T-helper 1 cell treated with Interleukin-12 subunit alpha and Interleukin-12 subunit beta and Interleukin-4 antibody, amounts not matched to agents 30 ng/mL and 1 ng/mL, for 36 hours (primary cell): ENCODE measurements around the gene PKD1L1. TPM values are rescaled to one million over a fixed set of nuclear protein-coding genes. Genes with fewer than 3 reads are reported as not detected.

Experiments used
- intact Hi-C: fragments of 100-400 bp; cut with micrococcal nuclease; formaldehyde crosslinking; loops from one replicate; pipeline ENCODE4 v1.15.1; 2024
- total RNA-seq: library from RNA; stranded (reverse); gene quantifications from 2 replicates; pipeline ENCODE4 v1.2.3, GENCODE V29; 2022

PKD1L1 gene
- total RNA-seq, 1 donor from 2014 or later, result 0.12 TPM

DNA sequence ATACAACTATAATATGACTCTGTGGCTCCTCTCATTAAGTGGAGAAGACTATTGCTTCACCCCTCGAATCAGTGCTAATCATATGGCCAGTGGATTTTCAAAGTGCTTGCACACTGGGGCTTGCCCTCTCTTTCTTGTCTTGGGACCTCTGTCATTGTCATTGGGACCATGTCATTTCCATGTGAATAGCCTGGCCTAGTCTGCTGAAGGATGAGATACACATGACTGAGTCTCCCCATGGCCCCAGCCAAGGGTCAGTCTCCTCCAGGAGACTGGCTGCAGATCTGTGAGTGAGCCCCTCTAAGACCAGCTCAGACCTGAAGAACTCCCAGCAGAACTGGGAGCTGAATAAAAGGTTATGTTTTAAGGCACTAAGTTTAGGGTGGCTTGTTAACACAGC, 39.5 kb downstream of the PKD1L1 start:
- intact Hi-C loops, result no loop called here

DNA sequence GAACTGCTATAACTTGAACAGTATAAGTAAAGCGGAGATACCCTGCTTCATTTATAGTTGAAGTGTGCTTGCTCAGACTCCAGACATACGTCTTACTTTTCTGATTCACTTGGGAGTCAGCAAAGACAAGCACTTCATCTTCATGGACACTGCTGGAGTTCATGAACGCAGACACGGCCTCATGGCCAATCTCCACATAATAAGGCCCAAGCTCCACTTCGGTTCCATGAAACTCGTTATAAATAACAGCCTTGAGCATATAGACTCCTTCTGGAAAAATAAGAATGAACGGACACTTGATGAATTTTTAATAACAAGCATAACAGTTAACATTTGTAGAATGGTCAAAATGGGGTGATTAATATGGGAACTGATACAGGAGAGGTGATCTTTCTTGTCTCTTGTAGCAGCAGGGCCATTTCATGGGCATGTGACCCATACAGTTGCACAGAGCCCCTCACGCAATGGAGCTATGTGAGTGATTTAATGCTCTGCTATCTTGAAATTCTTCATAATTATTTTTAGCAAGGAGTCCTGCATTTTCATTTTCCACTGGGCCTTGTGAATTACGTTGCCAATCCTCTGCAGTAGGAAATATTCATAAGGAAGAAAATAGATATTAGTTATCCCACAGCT, 40.2 kb downstream of the PKD1L1 start:
- intact Hi-C loops, result no loop called here

DNA sequence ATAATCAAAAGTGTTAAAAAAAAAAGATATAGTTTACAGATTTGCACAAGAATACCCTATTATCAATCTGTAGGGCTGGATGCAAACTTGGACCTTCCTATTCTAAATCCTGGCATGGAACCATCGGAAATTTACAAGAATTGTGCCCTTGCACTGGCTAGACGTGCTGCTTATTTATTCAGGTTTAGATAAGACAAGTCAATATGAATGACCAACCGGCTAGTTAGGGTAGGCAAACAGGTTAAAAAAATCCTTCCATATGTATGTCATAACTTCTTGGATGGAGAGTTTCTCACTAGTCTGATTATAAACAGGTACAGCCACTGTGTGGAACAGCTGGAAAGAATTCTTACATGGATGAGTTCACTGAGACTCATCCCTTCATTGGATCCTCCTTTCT, 41.4 kb downstream of the PKD1L1 start:
- intact Hi-C loops, result no loop called here

DNA sequence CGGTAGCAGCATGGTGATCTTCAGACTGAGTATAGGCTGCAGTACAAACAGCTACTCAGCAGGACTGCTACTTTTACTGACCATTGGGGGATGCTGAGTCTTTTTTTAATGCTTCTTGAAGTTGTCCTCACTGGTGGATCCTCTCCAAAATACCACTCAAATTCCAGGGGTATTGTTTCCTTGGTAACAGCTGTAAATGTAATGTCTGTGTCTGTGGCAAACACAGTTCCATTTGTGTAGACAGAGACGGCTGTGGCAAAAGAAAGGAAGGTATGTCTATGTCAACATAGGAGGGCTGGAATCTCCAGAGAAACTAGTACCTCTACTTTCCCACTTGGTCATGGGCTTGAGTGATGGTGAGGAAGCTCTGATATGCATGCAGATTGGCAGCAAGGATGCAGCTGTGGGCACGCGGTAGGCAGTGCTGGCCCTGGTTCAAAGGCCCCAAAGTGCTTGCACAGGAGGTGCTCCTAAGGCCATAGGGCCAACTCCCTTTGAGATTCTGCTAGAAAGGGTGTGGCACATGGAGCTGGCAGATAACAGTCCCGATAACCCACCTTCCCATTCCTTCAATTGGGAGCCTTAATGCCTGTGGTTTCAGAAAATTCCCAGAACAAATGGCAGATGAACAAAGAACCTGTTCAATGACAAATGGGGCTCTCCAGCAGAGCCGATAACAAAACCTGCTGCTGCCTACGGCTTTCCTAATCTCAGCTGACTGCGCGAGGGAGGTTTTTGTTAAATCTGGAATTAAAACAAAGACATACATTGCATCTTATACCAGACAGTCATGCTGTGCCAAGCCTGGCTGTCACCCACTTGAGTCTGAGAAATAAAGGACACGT, 43.0 kb downstream of the PKD1L1 start:
- intact Hi-C loops, result no loop called here

DNA sequence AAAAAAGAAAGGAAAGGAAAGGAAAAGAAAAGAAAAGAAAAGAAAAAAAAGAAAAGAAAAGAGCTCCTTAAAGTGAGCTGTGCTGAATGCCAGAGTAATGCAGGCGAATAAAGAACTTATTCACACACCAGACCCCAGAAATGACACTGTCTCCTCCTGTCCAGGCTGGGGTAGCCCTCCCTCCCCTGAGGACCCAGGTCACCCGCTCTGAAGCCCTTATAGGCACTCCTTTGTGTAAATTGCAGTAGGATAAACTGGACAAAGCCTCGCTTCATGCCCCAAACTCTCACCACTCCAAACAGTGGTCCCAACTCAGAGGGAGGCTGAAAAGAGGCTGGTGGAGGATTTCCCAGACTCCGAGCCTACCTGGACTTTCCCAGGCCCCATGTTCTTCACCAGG, 46.3 kb downstream of the PKD1L1 start:
- intact Hi-C loops, result no loop called here

DNA sequence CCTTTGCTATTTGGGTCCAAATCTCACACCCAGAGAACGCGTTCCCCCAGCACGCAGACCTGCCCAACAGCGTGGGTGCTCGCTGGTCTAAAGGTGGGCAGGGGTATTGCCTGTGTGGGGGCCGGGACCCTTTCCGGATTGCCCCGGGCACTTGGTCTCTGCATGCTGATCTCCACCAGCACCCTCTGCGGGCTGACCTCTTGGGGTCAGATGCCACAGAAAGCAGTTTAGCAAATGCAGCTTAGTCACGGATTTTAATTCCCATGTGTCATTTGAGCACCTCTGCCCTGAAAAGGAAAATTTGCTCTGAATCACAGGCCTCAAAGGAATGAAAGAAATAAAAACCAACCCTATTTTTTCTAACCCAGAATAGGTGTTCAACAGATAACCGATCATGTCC, 46.7 kb downstream of the PKD1L1 start:
- intact Hi-C loops, result no loop called here

DNA sequence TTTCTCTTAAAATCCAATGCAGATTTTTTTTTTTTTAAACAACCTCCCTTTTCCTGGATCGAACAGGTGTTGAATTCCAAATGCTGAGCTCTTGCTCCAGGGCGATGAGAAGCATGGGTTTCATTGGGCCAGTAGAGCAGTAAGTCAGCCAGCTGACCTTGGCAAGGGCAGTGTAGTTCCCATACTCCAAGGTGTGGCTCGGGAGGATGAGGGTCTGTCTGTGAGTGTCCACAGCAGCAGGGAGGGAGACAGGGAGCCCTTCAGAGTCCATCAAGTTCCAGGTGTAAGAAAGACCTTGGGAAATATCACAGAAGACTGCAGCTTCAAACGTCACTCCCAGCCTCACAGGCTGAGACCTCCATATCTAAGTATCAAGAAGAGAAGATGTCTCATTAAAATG, 50.4 kb downstream of the PKD1L1 start:
- intact Hi-C loops, result no loop called here

DNA sequence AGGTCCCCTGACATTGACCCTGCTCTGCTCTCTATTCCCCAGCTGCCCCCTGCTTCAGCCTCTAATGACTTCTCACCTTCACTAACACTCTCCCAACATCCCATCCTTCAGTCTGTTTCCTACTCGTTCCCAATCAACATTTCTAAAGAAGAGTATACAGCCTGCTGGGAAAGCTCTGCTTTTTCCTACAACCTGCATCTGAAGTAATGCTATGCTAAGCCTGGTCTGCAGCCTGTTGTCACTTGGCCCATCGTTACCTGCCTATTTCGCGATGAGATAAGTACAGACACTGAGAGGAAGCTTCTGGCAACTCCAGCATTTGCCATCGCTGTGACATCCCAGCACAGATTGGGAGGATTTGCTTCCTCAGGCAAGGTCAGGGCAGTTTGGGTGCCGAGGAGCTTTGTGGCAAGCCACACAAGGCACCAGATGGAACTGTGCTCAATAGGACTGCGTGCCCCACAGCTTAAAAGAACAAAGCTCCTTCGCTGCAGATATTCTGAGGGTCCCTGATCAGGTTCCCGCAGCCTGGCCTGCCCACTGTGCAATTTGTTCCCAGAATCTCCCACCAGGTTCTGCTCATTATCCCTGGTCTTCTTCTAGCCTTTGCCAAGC, 51.4 kb downstream of the PKD1L1 start:
- intact Hi-C loops, result no loop called here

DNA sequence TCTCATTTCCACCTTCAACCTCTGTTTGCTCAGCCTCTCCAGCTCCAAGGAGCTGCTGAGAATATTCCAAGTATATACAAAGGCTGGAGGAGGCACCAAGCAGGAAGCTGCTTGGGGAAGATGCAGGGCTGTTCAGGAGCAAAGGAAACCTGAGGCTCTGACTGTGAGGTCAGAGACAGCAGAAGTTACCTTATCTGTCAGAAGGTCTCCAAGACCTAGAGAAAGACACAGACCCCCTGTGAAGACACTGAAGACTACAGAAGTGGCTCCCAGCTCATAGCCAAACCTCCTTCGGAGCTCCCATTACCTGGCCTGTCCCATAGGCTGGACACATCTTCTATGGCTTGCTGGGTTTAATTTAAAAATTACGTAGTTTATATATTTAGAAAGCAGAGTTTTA, 53.2 kb downstream of the PKD1L1 start:
- intact Hi-C loops, result no loop called here

DNA sequence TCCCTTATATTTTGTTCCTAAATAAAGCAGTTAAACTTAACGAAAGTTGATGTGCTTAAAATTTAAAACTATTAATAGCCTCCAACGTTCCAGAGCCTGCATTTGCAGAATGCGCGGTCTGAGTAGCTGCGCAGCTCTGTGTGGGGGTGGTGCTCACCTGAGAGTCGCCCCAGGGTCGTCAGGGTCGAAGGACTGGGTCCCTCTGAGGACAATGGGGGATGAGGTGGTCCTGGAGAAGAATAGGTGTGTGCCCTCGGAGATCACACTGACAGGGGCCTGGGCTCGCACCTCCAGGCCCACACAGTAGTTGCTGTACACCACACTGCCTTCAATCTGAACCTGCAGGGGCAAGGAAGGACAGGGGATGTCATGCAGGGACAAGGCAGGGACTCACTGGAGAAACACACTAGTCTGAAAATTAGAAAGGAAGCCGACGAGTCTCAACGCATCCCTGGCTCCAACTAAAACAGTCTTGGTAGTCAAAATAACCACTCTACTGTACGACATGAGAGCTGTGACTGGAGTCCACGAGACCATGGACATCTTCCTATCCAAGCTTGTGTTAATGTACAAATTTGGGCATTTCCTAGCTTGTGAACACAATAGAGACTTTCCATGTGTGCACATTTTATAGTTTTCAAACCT, 54.4 kb downstream of the PKD1L1 start:
- intact Hi-C loops, result no loop called here

DNA sequence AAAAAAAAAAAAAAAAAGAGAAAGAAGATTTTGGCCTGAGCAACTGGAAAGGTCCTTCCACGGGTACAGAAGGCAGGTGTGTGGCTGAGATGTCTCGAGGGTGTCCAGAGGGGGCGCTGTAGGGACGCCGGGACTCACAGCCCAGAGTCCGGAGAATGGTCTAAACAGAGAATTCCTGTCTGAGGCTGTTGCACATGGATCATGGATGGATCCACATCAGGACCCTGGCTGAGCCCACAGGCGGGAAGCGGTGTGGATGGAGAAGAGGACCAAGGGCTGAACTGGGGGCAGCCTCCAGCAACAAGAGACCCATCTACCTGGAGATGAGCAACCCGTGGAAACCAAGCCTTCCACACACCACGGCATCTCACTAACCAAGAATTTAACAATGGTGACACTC, 55.0 kb downstream of the PKD1L1 start:
- intact Hi-C loops, result no loop called here

DNA sequence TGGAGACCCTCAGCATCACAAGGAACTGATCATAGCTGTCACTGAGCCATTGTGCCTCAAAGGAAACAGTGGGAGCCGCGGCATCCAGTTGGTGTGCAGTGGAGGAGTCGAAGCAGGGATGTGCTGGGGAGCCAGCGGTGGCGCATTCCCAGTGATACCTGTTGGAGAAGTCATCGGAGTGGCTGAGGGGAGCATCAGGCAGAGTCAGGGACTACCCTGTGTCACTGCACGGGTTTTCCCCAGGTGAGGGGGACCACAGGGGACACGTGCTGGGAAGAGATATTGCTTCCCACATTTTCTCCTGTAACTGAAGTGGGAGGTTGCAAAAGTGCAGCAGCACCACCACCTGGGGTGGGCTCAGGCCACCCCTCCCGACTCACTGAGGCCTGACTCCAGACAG, 57.7 kb downstream of the PKD1L1 start:
- intact Hi-C loops, result no loop called here

DNA sequence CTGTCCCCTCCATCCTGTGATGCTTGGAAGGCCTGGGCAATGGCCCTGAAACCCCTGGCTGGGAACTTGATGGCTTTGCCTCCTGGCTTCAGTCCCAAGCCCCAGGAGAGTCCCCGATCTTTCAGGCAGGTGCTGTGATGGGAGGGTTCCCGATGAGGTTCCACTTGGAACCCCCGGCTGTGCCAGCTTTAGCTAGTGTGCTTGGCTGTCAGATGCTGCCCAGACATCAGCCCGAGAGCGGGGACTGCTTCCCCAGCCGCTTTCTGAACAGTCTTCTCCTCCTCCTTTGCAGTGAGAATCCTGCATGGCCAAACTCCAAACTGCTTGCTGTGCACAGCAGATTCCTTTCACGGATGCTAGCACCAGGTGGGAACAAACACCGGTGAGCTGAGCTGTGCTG, 58.1 kb downstream of the PKD1L1 start:
- intact Hi-C loops, result no loop called here

DNA sequence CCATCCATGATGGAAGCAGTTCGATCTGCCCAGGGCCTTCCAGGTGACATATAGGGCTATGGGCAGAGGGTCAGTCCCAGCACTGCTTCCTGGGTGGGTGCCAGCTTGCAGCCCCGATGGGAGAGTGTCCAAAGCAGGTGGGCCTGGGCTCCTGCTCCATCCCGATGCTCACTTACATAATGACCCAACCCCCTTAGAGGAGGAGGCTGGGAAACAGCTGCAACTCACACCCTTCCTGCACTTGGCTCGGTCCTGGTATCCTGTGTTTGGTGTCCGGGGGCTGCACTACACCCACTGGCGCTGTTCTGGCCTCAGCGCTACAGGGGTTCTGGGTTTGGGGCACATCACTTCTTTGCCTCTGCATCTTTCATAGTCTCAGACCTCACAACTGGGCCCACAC, 58.5 kb downstream of the PKD1L1 start:
- intact Hi-C loops, result no loop called here

DNA sequence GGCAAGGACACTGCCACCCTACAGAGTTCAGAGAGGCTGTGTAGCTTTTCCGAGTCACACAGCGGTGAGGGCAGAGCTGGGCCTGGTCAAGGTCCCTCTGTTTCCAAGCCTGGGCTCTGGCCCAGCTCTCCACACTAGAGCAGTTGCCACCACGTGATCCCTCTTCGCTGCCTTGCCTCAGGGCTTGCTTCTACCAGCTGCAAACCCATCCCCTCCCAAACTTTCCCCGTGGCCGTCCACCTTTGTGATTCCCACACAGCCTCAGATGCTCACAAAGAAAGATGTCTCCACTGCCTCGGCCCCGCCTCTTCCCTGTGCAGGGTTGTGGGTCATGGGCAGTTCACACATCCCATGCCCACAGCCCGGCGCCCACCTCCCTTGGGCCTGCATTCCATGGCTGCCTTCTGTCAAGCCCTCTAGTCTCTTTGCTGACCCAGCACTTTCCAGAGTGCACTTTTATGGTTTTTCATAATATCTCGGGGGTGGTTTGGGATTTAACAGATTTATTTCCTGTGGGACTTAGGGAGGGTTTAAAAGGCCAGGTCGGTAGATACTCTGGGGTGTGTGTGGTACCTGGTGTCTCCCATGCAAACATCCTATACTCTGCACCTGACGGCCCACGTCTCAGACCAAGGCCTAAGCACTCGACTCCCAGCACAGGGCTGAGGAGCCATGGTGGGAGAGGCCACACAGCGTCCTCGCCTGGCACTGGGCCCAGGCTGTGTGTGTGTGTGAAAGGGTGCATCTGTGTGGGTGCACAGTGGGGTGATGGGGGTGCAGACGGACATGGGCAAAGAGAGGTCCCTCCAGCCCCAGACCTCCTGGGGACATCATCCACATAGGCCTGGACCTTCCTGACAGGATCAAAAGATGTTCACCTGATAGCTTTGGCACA, 59.6 kb downstream of the PKD1L1 start:
- intact Hi-C loops, result no loop called here

DNA sequence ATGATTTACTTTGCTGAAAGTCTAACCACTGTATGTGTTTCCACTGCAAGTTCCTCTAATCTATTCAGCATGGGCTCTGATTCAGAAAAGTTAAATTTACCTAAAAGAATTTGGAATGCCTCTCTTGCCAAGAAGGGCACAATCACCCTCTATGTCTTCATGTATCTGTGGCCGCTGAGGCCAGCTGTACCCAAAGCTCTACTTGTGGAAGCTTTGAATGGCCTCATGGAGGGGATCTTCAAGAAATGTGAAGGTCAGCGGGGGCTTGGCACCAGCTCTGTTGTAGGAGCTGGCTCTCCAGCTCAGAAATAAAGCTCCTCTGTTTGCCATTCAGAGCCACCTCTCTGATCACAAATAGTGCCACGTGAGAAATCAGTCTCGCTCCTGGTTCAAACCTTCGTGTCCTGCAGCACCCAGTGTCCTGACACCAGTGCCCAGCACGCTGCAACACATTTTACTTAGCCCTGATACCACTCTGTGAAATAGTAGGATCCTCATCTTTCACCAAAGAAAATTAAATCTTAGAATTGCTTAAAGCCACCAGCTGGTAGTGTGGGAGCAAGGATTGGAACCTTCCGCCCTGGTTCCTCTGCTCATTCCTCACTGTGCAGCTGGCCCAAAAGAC, 61.1 kb downstream of the PKD1L1 start:
- intact Hi-C loops, result no loop called here

DNA sequence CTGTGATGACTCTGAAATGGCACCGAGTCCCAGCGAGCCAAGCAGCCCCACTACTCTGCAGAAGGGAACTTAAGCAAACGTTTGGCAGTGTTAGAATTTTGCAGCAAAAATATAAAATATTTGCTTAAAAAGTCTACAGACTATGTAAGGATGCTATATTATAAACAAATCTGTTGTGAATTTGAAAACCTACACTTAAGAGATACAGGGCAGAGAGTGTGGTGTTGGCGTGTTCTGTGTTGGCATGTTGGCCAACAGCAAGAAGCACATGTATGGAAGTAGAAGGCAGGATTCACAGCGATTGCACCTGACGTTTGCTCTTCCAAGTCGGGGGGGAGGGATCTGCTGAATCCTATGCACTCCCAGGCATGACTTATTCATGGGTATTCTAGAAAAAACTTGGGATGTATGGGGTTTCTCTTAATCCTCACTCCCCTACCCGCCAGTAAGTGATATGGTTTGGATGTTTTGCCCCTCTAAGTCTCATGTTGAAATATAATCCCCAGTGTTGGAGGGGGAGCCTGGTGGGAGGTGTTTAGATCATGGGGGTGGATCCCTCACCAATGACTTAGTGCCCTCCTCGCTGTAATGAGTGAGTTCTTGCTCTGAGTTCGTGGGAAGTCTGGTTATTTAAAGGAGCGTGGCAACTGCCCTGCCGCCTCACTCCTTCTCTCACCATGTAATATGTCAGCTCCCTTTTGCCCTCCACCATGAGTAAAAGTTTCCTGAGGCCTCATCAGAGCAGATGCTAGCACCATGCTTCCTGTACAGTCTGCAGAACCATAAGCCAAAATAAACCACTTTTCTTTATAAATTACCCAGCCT, 62.1 kb downstream of the PKD1L1 start:
- intact Hi-C loops, result no loop called here

DNA sequence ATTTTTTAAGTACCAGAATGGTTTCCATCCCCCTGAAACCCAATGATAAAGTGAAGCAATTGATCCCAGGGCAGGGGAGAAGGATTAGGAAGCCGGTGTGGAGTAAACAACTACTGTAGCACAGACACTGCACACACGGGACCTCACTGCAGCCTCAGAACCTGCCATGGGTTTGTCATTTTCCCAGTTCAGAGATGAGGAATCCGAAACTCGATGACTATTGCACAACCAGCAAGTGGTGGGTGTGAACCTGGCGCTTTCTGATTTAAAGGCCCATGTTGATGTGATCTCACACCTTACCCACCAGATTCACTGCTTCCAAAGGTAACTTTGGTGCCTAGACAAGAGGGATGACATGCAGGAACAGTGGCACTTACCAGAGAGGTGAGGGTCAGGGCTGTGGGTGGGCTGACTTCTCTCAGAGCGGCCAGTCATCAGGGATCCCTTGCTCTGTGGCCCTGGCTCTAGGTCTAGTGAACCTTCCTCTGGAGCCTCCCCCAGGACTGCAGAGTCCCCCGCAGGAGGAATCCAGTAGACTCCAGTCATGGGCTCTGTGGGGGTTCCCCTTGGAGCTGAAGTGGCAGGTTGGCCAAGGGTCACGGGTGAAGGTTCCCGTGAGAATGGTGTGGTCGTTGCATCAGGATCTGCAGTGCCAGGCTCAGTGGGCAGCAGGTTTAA, 62.8 kb downstream of the PKD1L1 start:
- intact Hi-C loops, result no loop called here

DNA sequence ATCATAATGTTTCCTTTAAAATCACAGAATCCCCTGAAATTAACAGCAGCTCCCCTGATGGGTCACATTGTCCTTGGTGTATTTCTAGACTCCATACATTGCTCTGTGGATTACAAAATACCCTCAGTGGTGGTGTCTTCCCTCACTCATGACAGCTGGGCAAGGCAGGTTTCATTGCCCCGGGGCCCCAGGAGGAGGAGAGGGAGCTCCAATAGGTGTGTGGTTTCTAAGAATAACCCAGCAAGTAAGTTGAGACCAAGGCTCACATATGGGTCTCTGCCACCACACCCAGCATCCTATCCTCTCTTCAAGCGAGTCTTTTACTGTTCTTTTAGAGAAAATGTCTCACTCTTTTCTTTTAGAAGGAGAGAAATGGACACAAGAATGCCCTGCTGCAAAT, 63.6 kb downstream of the PKD1L1 start:
- intact Hi-C loops, result no loop called here
